Mucosa of descending colon (tissue), 3 donors: ENCODE data around the gene MAPT. TPM values are rescaled to one million over a fixed set of nuclear protein-coding genes. Genes with fewer than 3 reads are reported as not detected.

Experiments
- ATAC-seq: fragments of 200-7000 bp; cut with Tn5 transposase; one replicate; pipeline ENCODE4 v1.9.1; 2020; ENCODE audit warnings: mild to moderate bottlenecking, moderate library complexity
- DNase-seq, 3 donors: peaks; one replicate each; pipeline ENCODE4 v3.0.0-alpha.2; 2020
- H3K36me3 ChIP-seq: fragments of 200-600 bp; one replicate; pipeline ENCODE4 v1.8.0; 2021; ENCODE audit warnings: low read depth, mild to moderate bottlenecking
- H3K4me1 ChIP-seq: fragments of 200-600 bp; one replicate; pipeline ENCODE4 v1.8.0; 2021; ENCODE audit warnings: low read depth, mild to moderate bottlenecking
- H3K4me3 ChIP-seq: fragments of 200-600 bp; one replicate; pipeline ENCODE4 v1.8.0; 2021; ENCODE audit warnings: mild to moderate bottlenecking
- H3K9me3 ChIP-seq: fragments of 200-600 bp; one replicate; pipeline ENCODE4 v1.8.0; 2021; ENCODE audit warnings: mild to moderate bottlenecking
- intact Hi-C, 2 donors: fragments of 100-400 bp; cut with DNase I in 1 of 2; cut with micrococcal nuclease in 1 of 2; formaldehyde crosslinking; loops; one replicate each; pipeline versions ENCODE4 v1.11.0 to v1.11.1; 2022; cut with DNase I, micrococcal nuclease
- total RNA-seq, 3 donors: library from RNA; stranded (reverse); fragmentation: NEBNext Ultra II Directional in 2 of 3; extraction: Animal tissue kit (Norgen Biotek cat#: 25700) in 2 of 3; gene quantifications; one replicate each; pipeline versions ENCODE4 v1.2.1 to v1.2.4, GENCODE V29; 2021 to 2023
- TF ChIP-seq, protein P1 (sequence below): fragments of 200-600 bp; IDR thresholded peaks from one replicate; pipeline ENCODE4 v1.8.0; 2022; ENCODE audit warnings: antibody characterized with exemption, mild to moderate bottlenecking
- donor health status: DM: no; HTN: no; CAD: no; lungs with moderate emphysema.
- donor health status: DM: no; HTN: no; CAD: no.
- donor health status: DM: no; HTN: yes; CAD: no.

Gene MAPT
- total RNA-seq, 3 donors from 2014 or later: 0.72 to 61.5 (median 1.4) TPM

DNA sequence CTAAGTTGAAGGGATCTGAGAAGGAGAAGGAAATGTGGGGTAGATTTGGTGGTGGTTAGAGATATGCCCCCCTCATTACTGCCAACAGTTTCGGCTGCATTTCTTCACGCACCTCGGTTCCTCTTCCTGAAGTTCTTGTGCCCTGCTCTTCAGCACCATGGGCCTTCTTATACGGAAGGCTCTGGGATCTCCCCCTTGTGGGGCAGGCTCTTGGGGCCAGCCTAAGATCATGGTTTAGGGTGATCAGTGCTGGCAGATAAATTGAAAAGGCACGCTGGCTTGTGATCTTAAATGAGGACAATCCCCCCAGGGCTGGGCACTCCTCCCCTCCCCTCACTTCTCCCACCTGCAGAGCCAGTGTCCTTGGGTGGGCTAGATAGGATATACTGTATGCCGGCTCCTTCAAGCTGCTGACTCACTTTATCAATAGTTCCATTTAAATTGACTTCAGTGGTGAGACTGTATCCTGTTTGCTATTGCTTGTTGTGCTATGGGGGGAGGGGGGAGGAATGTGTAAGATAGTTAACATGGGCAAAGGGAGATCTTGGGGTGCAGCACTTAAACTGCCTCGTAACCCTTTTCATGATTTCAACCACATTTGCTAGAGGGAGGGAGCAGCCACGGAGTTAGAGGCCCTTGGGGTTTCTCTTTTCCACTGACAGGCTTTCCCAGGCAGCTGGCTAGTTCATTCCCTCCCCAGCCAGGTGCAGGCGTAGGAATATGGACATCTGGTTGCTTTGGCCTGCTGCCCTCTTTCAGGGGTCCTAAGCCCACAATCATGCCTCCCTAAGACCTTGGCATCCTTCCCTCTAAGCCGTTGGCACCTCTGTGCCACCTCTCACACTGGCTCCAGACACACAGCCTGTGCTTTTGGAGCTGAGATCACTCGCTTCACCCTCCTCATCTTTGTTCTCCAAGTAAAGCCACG lies 133.0 kb downstream of the MAPT start:
- intact Hi-C loops: no loop called here
- Histone ChIP-seq H3K4me3 (no peak overlapping the region), H3K36me3 (no peaks in the 10 kb centered on the region), H3K9me3 (no peaks in the 10 kb centered on the region), H3K4me1 (no peaks in the 10 kb centered on the region)
- DNase-seq: no peak
- TF ChIP-seq, protein P1, sequence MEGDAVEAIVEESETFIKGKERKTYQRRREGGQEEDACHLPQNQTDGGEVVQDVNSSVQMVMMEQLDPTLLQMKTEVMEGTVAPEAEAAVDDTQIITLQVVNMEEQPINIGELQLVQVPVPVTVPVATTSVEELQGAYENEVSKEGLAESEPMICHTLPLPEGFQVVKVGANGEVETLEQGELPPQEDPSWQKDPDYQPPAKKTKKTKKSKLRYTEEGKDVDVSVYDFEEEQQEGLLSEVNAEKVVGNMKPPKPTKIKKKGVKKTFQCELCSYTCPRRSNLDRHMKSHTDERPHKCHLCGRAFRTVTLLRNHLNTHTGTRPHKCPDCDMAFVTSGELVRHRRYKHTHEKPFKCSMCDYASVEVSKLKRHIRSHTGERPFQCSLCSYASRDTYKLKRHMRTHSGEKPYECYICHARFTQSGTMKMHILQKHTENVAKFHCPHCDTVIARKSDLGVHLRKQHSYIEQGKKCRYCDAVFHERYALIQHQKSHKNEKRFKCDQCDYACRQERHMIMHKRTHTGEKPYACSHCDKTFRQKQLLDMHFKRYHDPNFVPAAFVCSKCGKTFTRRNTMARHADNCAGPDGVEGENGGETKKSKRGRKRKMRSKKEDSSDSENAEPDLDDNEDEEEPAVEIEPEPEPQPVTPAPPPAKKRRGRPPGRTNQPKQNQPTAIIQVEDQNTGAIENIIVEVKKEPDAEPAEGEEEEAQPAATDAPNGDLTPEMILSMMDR: no peak
- ATAC-seq: no peak

DNA sequence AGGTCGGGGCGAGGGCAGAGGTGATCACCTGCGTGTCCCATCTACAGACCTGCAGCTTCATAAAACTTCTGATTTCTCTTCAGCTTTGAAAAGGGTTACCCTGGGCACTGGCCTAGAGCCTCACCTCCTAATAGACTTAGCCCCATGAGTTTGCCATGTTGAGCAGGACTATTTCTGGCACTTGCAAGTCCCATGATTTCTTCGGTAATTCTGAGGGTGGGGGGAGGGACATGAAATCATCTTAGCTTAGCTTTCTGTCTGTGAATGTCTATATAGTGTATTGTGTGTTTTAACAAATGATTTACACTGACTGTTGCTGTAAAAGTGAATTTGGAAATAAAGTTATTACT lies 133.6 kb downstream of the MAPT start:
- no peak for ATAC-seq
- Histone ChIP-seq H3K36me3 (peaks cover 5% of the 10 kb centered on the region), H3K4me1 (no peaks in the 10 kb centered on the region), H3K4me3 (no peak overlapping the region), H3K9me3 (no peaks in the 10 kb centered on the region)
- no peak for DNase-seq
- TF ChIP-seq, protein P1: no peak
- intact Hi-C loops: no loop called here

DNA sequence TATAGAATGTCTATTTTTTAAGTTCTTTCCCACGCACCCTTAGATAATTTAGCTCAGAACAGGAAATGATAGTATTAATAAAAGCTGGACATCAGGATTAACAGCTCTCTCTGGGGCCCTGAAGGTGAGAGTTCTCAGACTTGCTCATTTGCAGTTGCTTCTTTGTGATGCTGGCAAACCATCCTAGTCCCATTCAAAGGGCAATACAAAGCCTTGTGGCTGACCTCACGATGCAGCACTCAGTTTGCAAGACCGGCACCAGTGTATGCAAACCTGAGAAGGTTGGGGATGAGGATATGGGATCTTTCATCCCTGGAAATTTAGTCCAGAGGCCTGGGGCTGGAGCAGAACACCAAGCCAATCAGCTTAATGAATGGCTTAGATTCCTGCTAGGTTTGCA lies 134.0 kb downstream of the MAPT start:
- TF ChIP-seq, protein P1: no peak
- DNase-seq (no peak), ATAC-seq (no peak)
- intact Hi-C loops: no loop called here
- Histone ChIP-seq H3K36me3 (peaks cover 9% of the 10 kb centered on the region), H3K4me1 (no peaks in the 10 kb centered on the region), H3K9me3 (no peaks in the 10 kb centered on the region), H3K4me3 (no peak overlapping the region)

DNA sequence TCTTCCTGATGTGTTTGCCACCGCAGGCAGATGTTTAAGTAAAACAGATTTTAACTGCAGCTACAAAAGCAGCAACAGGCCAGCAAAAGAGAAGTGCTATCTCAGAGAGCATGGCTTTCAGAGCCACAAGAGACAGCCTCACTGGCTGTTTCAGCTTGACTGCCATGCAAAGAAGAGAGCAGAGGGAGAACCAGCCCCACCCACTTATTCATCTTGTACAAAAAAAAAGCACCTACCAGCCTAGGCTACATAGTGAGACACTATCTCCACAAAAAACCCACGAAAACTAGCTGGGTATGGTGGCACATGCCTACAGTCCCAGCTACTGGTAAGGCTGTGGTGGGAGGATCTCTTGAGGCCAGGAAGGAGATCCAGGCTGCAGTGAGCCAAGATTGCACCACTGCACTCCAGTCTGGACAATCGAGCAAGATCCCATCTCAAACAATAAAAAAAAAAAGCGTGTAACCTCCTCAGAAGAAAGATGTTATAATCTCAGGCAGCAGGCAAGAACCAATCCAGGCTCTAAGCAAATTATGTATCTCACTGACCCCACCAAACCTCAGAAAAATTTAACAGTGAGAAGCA lies 134.7 kb downstream of the MAPT start:
- peak; percentile 12 for ATAC-seq
- TF ChIP-seq, protein P1: no peak
- Histone ChIP-seq H3K4me1 (no peaks in the 10 kb centered on the region), H3K36me3 (peaks cover 10% of the 10 kb centered on the region), H3K9me3 (no peaks in the 10 kb centered on the region), H3K4me3 (no peak overlapping the region)
- intact Hi-C loops: no loop called here
- DNase-seq: no peak

DNA sequence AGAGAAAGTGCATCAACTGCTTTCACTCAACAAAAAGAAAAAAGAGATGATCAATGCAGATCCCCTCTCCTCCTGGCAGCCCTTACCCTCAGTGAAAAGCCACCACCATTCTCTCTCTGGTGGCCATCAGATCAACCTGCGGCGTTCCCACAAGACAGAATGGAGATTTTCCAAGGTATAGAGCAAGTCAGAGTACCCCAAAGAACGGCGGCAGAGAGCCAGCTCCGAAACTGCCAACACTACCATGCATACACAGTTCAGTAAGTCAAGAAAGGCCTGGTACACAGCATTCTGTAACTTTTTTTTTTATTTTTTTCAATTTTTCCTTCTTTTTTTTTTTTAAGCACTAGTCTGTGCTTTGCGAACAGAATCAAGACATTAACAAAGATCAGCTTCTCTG lies 135.3 kb downstream of the MAPT start:
- ATAC-seq: no peak
- intact Hi-C loops: no loop called here
- H3K4me1 ChIP-seq: no peaks in the 10 kb centered on the region
- H3K4me3 ChIP-seq: no peak overlapping the region
- peaks cover 10% of the 10 kb centered on the region for H3K36me3 ChIP-seq
- TF ChIP-seq, protein P1: no peak
- DNase-seq: no peak
- H3K9me3 ChIP-seq: no peaks in the 10 kb centered on the region
